HG03521 (cell line): ENCODE measurements around the gene SLC2A13.
A peak's percentile ranks its signal among the peaks of the same experiment; 100 is the strongest.
"Not testable (repeated sequence)": the region's sequence is repeated elsewhere in the genome, so short reads cannot be mapped to it uniquely, and the experiment has no call there.

Experiments used
- ATAC-seq: cut with Tn5 transposase; IDR thresholded peaks from one replicate; pipeline ENCODE4 v1.9.1; 2021; ENCODE audit warnings: mild to moderate bottlenecking, moderate library complexity; ENCODE audit not compliant: unreplicated experiment

SLC2A13 gene

GRCh38 chr12:40044396-40044795 is 61.5 kb downstream of the SLC2A13 start:
- no peak for ATAC-seq

- ATAC-seq = no peak
Observed at GRCh38 chr12:40039598-40039997, 66.3 kb downstream of the SLC2A13 start.

GRCh38 chr12:40038619-40039018 is 67.3 kb downstream of the SLC2A13 start:
- ATAC-seq = no peak

- ATAC-seq = no peak
Observed at GRCh38 chr12:40034712-40035111, 71.2 kb downstream of the SLC2A13 start.

- ATAC-seq = no peak
Observed at GRCh38 chr12:40034156-40034555, 71.7 kb downstream of the SLC2A13 start.

- no peak for ATAC-seq
Observed at GRCh38 chr12:40033242-40033630, 72.6 kb downstream of the SLC2A13 start.

GRCh38 chr12:40032433-40033241 is 73.2 kb downstream of the SLC2A13 start:
- no peak for ATAC-seq

- no peak for ATAC-seq
Observed at GRCh38 chr12:40031965-40032364, 73.9 kb downstream of the SLC2A13 start.

- not testable (repeated sequence) for ATAC-seq
Observed at GRCh38 chr12:40030970-40031369, 74.9 kb downstream of the SLC2A13 start.

- no peak for ATAC-seq
Observed at GRCh38 chr12:40028296-40028695, 77.6 kb downstream of the SLC2A13 start.

- no peak for ATAC-seq
Observed at GRCh38 chr12:40022850-40023249, 83.0 kb downstream of the SLC2A13 start.

GRCh38 chr12:40020261-40020691 is 85.6 kb downstream of the SLC2A13 start:
- no peak for ATAC-seq

GRCh38 chr12:40017488-40017887 is 88.4 kb downstream of the SLC2A13 start:
- no peak for ATAC-seq

GRCh38 chr12:40016980-40017379 is 88.9 kb downstream of the SLC2A13 start:
- no peak for ATAC-seq

GRCh38 chr12:40015881-40016280 is 90.0 kb downstream of the SLC2A13 start:
- ATAC-seq = no peak

GRCh38 chr12:40015345-40015744 is 90.5 kb downstream of the SLC2A13 start:
- no peak for ATAC-seq

- ATAC-seq = no peak
Observed at GRCh38 chr12:40013847-40014246, 92.0 kb downstream of the SLC2A13 start.

GRCh38 chr12:40013292-40013691 is 92.6 kb downstream of the SLC2A13 start:
- ATAC-seq = no peak

GRCh38 chr12:40012711-40013110 is 93.2 kb downstream of the SLC2A13 start:
- no peak for ATAC-seq

- ATAC-seq = no peak
Observed at GRCh38 chr12:40011775-40012129, 94.1 kb downstream of the SLC2A13 start.

GRCh38 chr12:40010899-40011774 is 94.7 kb downstream of the SLC2A13 start:
- ATAC-seq = peak; percentile 89
